ENCODE results near the gene AFF1.

DNA sequence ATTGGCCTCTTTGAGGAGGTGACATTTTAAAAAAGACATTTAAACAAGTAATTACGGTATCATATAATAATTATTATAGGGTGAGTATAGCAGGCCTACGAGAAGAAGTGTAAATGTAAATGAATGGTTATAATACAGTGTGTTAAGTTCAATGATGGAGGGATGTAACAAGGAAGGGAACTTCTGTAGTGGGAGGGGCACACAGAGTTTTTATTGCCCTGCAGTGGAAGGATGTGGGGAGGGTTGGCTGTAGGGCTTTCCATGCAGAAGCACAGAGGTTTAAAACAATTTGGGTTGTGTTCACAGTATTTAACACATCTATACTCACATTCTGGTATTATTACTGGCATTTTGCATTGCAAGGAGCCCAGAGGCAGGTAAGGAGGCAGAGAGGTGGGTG lies 41.1 kb downstream of the AFF1 start:
- TF ChIP-seq TAF1 (IDR thresholded peaks at IDR 0.05; ENCODE audit: low read depth) (no peak), NFIC (IDR thresholded peaks at IDR 0.05) (no peak), TCF12 (IDR thresholded peaks at IDR 0.05; ENCODE audit: low read depth) (no peak), CEBPB (IDR thresholded peaks at IDR 0.05) (no peak), ZBTB7A (IDR thresholded peaks at IDR 0.05; ENCODE audit: low read depth) (no peak), YY1 (IDR thresholded peaks at IDR 0.05; ENCODE audit: low read depth) (no peak)
- TF ChIP-seq, protein P1, sequence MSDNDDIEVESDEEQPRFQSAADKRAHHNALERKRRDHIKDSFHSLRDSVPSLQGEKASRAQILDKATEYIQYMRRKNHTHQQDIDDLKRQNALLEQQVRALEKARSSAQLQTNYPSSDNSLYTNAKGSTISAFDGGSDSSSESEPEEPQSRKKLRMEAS (IDR thresholded peaks at IDR 0.05): no peak
- TF ChIP-seq, protein P2, sequence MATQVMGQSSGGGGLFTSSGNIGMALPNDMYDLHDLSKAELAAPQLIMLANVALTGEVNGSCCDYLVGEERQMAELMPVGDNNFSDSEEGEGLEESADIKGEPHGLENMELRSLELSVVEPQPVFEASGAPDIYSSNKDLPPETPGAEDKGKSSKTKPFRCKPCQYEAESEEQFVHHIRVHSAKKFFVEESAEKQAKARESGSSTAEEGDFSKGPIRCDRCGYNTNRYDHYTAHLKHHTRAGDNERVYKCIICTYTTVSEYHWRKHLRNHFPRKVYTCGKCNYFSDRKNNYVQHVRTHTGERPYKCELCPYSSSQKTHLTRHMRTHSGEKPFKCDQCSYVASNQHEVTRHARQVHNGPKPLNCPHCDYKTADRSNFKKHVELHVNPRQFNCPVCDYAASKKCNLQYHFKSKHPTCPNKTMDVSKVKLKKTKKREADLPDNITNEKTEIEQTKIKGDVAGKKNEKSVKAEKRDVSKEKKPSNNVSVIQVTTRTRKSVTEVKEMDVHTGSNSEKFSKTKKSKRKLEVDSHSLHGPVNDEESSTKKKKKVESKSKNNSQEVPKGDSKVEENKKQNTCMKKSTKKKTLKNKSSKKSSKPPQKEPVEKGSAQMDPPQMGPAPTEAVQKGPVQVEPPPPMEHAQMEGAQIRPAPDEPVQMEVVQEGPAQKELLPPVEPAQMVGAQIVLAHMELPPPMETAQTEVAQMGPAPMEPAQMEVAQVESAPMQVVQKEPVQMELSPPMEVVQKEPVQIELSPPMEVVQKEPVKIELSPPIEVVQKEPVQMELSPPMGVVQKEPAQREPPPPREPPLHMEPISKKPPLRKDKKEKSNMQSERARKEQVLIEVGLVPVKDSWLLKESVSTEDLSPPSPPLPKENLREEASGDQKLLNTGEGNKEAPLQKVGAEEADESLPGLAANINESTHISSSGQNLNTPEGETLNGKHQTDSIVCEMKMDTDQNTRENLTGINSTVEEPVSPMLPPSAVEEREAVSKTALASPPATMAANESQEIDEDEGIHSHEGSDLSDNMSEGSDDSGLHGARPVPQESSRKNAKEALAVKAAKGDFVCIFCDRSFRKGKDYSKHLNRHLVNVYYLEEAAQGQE (IDR thresholded peaks at IDR 0.05; ENCODE audit: low read depth): no peak
- TF ChIP-seq, protein P3, sequence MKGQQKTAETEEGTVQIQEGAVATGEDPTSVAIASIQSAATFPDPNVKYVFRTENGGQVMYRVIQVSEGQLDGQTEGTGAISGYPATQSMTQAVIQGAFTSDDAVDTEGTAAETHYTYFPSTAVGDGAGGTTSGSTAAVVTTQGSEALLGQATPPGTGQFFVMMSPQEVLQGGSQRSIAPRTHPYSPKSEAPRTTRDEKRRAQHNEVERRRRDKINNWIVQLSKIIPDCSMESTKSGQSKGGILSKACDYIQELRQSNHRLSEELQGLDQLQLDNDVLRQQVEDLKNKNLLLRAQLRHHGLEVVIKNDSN (IDR thresholded peaks at IDR 0.05): no peak
